GM18520 (cell line): ENCODE data around the gene ARID3C.
"Not testable (repeated sequence)": the region's sequence is repeated elsewhere in the genome, so short reads cannot be mapped to it uniquely, and the experiment has no call there.

Experiments used
- ATAC-seq: cut with Tn5 transposase; IDR thresholded peaks from one replicate; pipeline ENCODE4 v1.9.1; 2021; ENCODE audit not compliant: unreplicated experiment

The ARID3C gene

GRCh38 chr9:34653151-34654072 lies 24.5 kb upstream of the ARID3C start:
- ATAC-seq, result no peak

GRCh38 chr9:34652602-34653000 lies 23.7 kb upstream of the ARID3C start:
- no peak for ATAC-seq

GRCh38 chr9:34651876-34652601 lies 23.2 kb upstream of the ARID3C start, which contains the start of gene IL11RA:
TSS of gene IL11RA (plus strand) at chr9:34652185. CDS start at chr9:34655218, 3,033 bp downstream.
- no peak for ATAC-seq

GRCh38 chr9:34651321-34651720 lies 22.5 kb upstream of the ARID3C start:
- no peak for ATAC-seq

- ATAC-seq, result no peak
These were observed 21.9 kb upstream of the ARID3C start for GRCh38 chr9:34650816-34651215.

- ATAC-seq, result no peak
These were observed 19.8 kb upstream of the ARID3C start for GRCh38 chr9:34648673-34649072.

- no peak for ATAC-seq
These were observed 18.8 kb upstream of the ARID3C start for GRCh38 chr9:34647651-34648050.

GRCh38 chr9:34647084-34647403 lies 18.2 kb upstream of the ARID3C start:
- ATAC-seq, result no peak

- peak; percentile 64 for ATAC-seq
These were observed 17.6 kb upstream of the ARID3C start, which contains the start of gene GALT for GRCh38 chr9:34646211-34647083. TSS of gene GALT (plus strand) at chr9:34646675. CDS start at chr9:34646705, 30 bp downstream.

GRCh38 chr9:34644766-34645314 lies 16.0 kb upstream of the ARID3C start:
- no peak for ATAC-seq

GRCh38 chr9:34642679-34643078 lies 13.8 kb upstream of the ARID3C start:
- ATAC-seq, result no peak

- ATAC-seq, result not testable (repeated sequence)
These were observed 10.5 kb upstream of the ARID3C start for GRCh38 chr9:34639322-34639721.

- ATAC-seq, result no peak
These were observed 9.2 kb upstream of the ARID3C start for GRCh38 chr9:34638138-34638445.

GRCh38 chr9:34637356-34638137 lies 8.7 kb upstream of the ARID3C start, which contains the start of gene SIGMAR1:
TSS of gene SIGMAR1 (minus strand) at chr9:34637787. CDS start at chr9:34637697, 90 bp downstream.
- ATAC-seq, result peak; percentile 79

- no peak for ATAC-seq
These were observed 8.0 kb upstream of the ARID3C start for GRCh38 chr9:34636791-34637355.

GRCh38 chr9:34635556-34635955 lies 6.7 kb upstream of the ARID3C start:
- ATAC-seq, result no peak

GRCh38 chr9:34634551-34635248 lies 5.8 kb upstream of the ARID3C start:
- no peak for ATAC-seq

- no peak for ATAC-seq
These were observed 5.1 kb upstream of the ARID3C start for GRCh38 chr9:34633851-34634550.
